K562 (cell line): Measurements from ENCODE around the gene POMT2. TPM values are rescaled to one million over a fixed set of nuclear protein-coding genes. Genes with fewer than 3 reads are reported as not detected.

Source experiments
- ATAC-seq: fragments of 200-7000 bp; cut with Tn5 transposase; 3 replicates; pipeline ENCODE4 v1.9.1; 2020; ENCODE audit warnings: moderate library complexity
- BruUV-seq: library from RNA; stranded (reverse); fragments of 400-500 nt; replicated peaks from 2 replicates; lab custom pipeline; 2021; lab: Mats Ljungman, UMichigan
- CTCF ChIA-PET: fragments of 300-600 bp; formaldehyde crosslinking; extraction: SDS; loops from one replicate; lab custom pipeline; 2021; ENCODE audit warnings: low intra/inter-chr PET ratio; lab: Yijun Ruan, JAX
- POLR2A ChIA-PET: fragments of 300-600, 350-650 bp; sonication (Branson Sonifier 250); formaldehyde crosslinking; extraction: SDS; loops from one replicate; lab custom pipeline; 2021; ENCODE audit warnings: antibody characterized with exemption, inconsistent platforms; lab: Yijun Ruan, JAX
- DNase-seq, 4 experiments: peaks; one replicate each; pipeline versions ENCODE4 v3.0.0 to v3.0.0-alpha.2; 2011 to 2018; ENCODE audit warnings: low spot score in 3 of 4, mixed read lengths in 3 of 4; ENCODE audit errors: extremely low read depth in 1 of 4
- FAIRE-seq: peaks from 2 replicates; lab custom pipeline; 2011; peaks lifted over from hg19 to GRCh38; lab: Jason Lieb, UNC
- H2AFZ ChIP-seq: 2 replicates; pipeline ENCODE4 v1.6.0; 2011; ENCODE audit warnings: low read depth, low read length, control low read depth, inconsistent platforms
- H3K27ac ChIP-seq: fragments of 200-600 bp; 3 replicates; pipeline ENCODE4 v1.8.0; 2011; ENCODE audit warnings: low read depth, mild to moderate bottlenecking, control low read depth, inconsistent platforms, low read length, moderate library complexity, mixed read lengths; ENCODE audit errors: extremely low read depth
- H3K27me3 ChIP-seq, 2 experiments: fragments of 300-600 bp in 1 of 2; 2 replicates in 1 of 2; 3 replicates in 1 of 2; pipeline versions ENCODE4 v1.6.0 to v1.8.0; 2011; ENCODE audit warnings: inconsistent platforms in 2 of 2, low read length in 2 of 2, mild to moderate bottlenecking in 1 of 2, mixed read lengths in 1 of 2, moderate library complexity in 1 of 2; ENCODE audit not compliant: control insufficient read depth in 2 of 2, insufficient read depth in 2 of 2
- H3K36me3 ChIP-seq: fragments of 300-600 bp; 3 replicates; pipeline ENCODE4 v1.8.0; 2011; ENCODE audit warnings: mild to moderate bottlenecking, low read length, inconsistent platforms; ENCODE audit not compliant: control insufficient read depth, insufficient read depth
- H3K4me1 ChIP-seq, 2 experiments: fragments of 200-600 bp in 1 of 2; replicated peaks in 1 of 2; 2 replicates in 1 of 2; 3 replicates in 1 of 2; pipeline versions ENCODE4 v1.5.1 to v1.8.0; 2011; ENCODE audit warnings: inconsistent platforms in 2 of 2, low read length in 2 of 2, mild to moderate bottlenecking in 1 of 2, mixed read lengths in 1 of 2, moderate library complexity in 1 of 2; ENCODE audit not compliant: control insufficient read depth in 2 of 2, insufficient read depth in 2 of 2
- H3K4me2 ChIP-seq: 2 replicates; pipeline ENCODE4 v1.6.1; 2011; ENCODE audit warnings: low read length, control low read depth, inconsistent platforms, mixed read lengths; ENCODE audit not compliant: insufficient read depth
- H3K4me3 ChIP-seq: fragments of 200-600 bp; sonication (generic), shearing (Covaris generic); 2 replicates; pipeline ENCODE4 v1.5.1; 2016; ENCODE audit warnings: control low read depth, inconsistent platforms
- H3K79me2 ChIP-seq: fragments of 200-600 bp; 3 replicates; pipeline ENCODE4 v1.8.0; 2011; ENCODE audit warnings: low read length, inconsistent platforms; ENCODE audit not compliant: control insufficient read depth, insufficient read depth
- H3K9ac ChIP-seq, 2 experiments: 2 replicates each; pipeline versions ENCODE4 v1.6.0 to v1.6.1; 2011; ENCODE audit warnings: low read depth in 2 of 2, low read length in 2 of 2, control low read depth in 1 of 2, inconsistent platforms in 1 of 2, mild to moderate bottlenecking in 1 of 2, mixed read lengths in 1 of 2; ENCODE audit not compliant: insufficient read depth in 1 of 2
- H3K9me1 ChIP-seq: one replicate; pipeline ENCODE4 v1.6.0; 2011; ENCODE audit warnings: inconsistent platforms, mild to moderate bottlenecking, low read length, moderate library complexity; ENCODE audit not compliant: control insufficient read depth, insufficient read depth
- H3K9me3 ChIP-seq: replicated peaks from 2 replicates; pipeline ENCODE4 v1.5.1; 2011; ENCODE audit warnings: low read depth, low read length, inconsistent platforms; ENCODE audit not compliant: control insufficient read depth, insufficient read depth
- H4K20me1 ChIP-seq: replicated peaks from 2 replicates; pipeline ENCODE4 v1.6.1; 2011; ENCODE audit warnings: low read length, inconsistent platforms, mixed read lengths; ENCODE audit not compliant: control insufficient read depth, insufficient read depth
- CBFA2T3 ChIP-seq: fragments of 450-650 bp; IDR thresholded peaks from 2 replicates; pipeline ENCODE4 v1.6.1; 2017
- CTBP1 ChIP-seq: fragments of 450-650 bp; IDR thresholded peaks from 2 replicates; pipeline ENCODE4 v1.6.1; 2016; ENCODE audit warnings: borderline replicate concordance
- DDX20 ChIP-seq: fragments of 450-650 bp; IDR thresholded peaks from 2 replicates; pipeline ENCODE4 v1.6.1; 2016; ENCODE audit warnings: missing genetic modification characterization, low read depth, mild to moderate bottlenecking, missing compliant biosample characterization, moderate library complexity
- DPF2 ChIP-seq: fragments of 450-650 bp; IDR thresholded peaks from 2 replicates; pipeline ENCODE4 v1.6.1; 2016
- GATA2 ChIP-seq: sonication (generic); formaldehyde crosslinking; IDR thresholded peaks from 2 replicates; pipeline ENCODE4 v1.4.0; 2020; ENCODE audit warnings: mild to moderate bottlenecking, missing genetic modification reagents
- JUN ChIP-seq, 2 experiments: sonication (generic) in 1 of 2; formaldehyde crosslinking in 1 of 2; IDR thresholded peaks; 2 replicates each; pipeline versions ENCODE4 v1.6.1 to v1.8.0; 2012 to 2022; ENCODE audit warnings: borderline replicate concordance in 2 of 2, mild to moderate bottlenecking in 2 of 2, improper control_type of control experiment in 1 of 2, low read depth in 1 of 2, low read length in 1 of 2, missing genetic modification reagents in 1 of 2
- JUND ChIP-seq, 2 experiments: IDR thresholded peaks; 2 replicates in 1 of 2; 3 replicates in 1 of 2; pipeline ENCODE4 v1.6.1; 2011; ENCODE audit warnings: borderline replicate concordance in 2 of 2, low read depth in 2 of 2, low read length in 2 of 2, improper control_type of control experiment in 1 of 2, missing biosample characterization in 1 of 2, missing genetic modification characterization in 1 of 2, missing genetic modification reagents in 1 of 2
- MLLT1 ChIP-seq, 2 experiments: fragments of 450-650 bp; IDR thresholded peaks; 2 replicates each; pipeline ENCODE4 v1.6.1; 2016
- NBN ChIP-seq: fragments of 450-650 bp; IDR thresholded peaks from 2 replicates; pipeline ENCODE4 v1.6.1; 2016; ENCODE audit warnings: low read depth, mild to moderate bottlenecking
- PPARD ChIP-seq: fragments of 250-450 bp; sonication (Bioruptor Pico); IDR thresholded peaks from 2 replicates; pipeline ENCODE4 v1.8.0; 2022; ENCODE audit warnings: inconsistent platforms, mild to moderate bottlenecking, moderate library complexity
- PRDM10 ChIP-seq: fragments of 450-650 bp; IDR thresholded peaks from 2 replicates; pipeline ENCODE4 v1.6.1; 2018; ENCODE audit not compliant: partially characterized antibody
- RCOR1 ChIP-seq, 2 experiments: IDR thresholded peaks; 2 replicates each; pipeline ENCODE4 v1.6.1; 2012; ENCODE audit warnings: low read depth in 2 of 2, low read length in 2 of 2, borderline replicate concordance in 1 of 2, improper control_type of control experiment in 1 of 2
- SNIP1 ChIP-seq: fragments of 450-650 bp; IDR thresholded peaks from 2 replicates; pipeline ENCODE4 v1.7.1; 2017; ENCODE audit warnings: low read depth, mild to moderate bottlenecking
- TAL1 ChIP-seq: fragments of 450-650 bp; IDR thresholded peaks from 2 replicates; pipeline ENCODE4 v1.6.1; 2016; ENCODE audit warnings: mild to moderate bottlenecking
- TCF3 ChIP-seq: sonication (generic); formaldehyde crosslinking; IDR thresholded peaks from 2 replicates; pipeline ENCODE4 v1.4.0; 2020; ENCODE audit warnings: mild to moderate bottlenecking, missing genetic modification reagents
- TEAD4 ChIP-seq, 2 experiments: sonication (generic) in 1 of 2; formaldehyde crosslinking in 1 of 2; IDR thresholded peaks; 2 replicates each; pipeline versions ENCODE4 v1.6.1 to v1.8.0; 2012 to 2022; ENCODE audit warnings: borderline replicate concordance in 1 of 2, inconsistent platforms in 1 of 2, low read length in 1 of 2, mild to moderate bottlenecking in 1 of 2, missing genetic modification reagents in 1 of 2
- WGBS: fragments of 100-300 bp; shearing (Covaris generic); methylation state at CpG from one replicate; pipeline ENCODE4 v1.1.6; 2016; ENCODE audit warnings: low coverage, mixed read lengths; ENCODE audit not compliant: insufficient coverage; ENCODE audit errors: missing lambda C conversion rate; 5-methylcytosine and 5-hydroxymethylcytosine counted together
- in situ Hi-C: fragments of 300-500 bp; cut with MboI; formaldehyde crosslinking; loops from 4 replicates; pipeline ENCODE4 v1.15.0; 2018; ENCODE audit warnings: inconsistent platforms, mixed read lengths
- intact Hi-C: fragments of 100-400 bp; cut with micrococcal nuclease; formaldehyde crosslinking; loops from 2 replicates; pipeline ENCODE4 v1.14.2; 2022
- polyA plus RNA-seq, 8 experiments: library from polyadenylated mRNA; depleted of rRNA in 4 of 8; stranded (reverse) in 5 of 8; unstranded in 3 of 8; fragments of >200 nt; fragmentation: Nextera tagmentation in 2 of 8; fragmentation: Illumina TruSeq in 1 of 8; extraction: Ambion mirVana in 2 of 8; extraction: Trizol in 1 of 8; gene quantifications; 2 replicates each; pipeline versions ENCODE4 v1.2.1 to v1.2.3, GENCODE V29; 2011 to 2014; ENCODE audit warnings: inconsistent platforms in 1 of 8, missing spikeins in 1 of 8
- total RNA-seq, 7 experiments: library from RNA; depleted of rRNA in 6 of 7; stranded (reverse); fragments of >200 nt in 6 of 7; fragmentation: Illumina TruSeq in 2 of 7; extraction: Trizol in 2 of 7; gene quantifications; 2 replicates each; pipeline versions ENCODE4 v1.2.1 to v1.2.3, GENCODE V29; 2011 to 2021; ENCODE audit warnings: low replicate concordance in 1 of 7

POMT2 gene
- total and polyA plus RNA-seq, 9 of the 15 experiments (the other 6 are each of a cell fraction or from before 2014, with no cell fraction given), result 0.39 to 16.6 (median 7.8) TPM

- POLR2A ChIA-PET, result interaction anchor here (1.0 to 1.7 kb wide), 3 partner anchors 9 to 15 kb away, joined by 3 to 4 read pairs (median 3); no protein-coding TSS in a partner anchor
- no peak overlapping the region for H3K4me2 ChIP-seq
- FAIRE-seq (peak; percentile 64), ATAC-seq (peak; percentile 48), DNase-seq (peak in 3 of 4 experiments; percentile 15 to 60 (median 44))
- peaks cover 32% of the 10 kb centered on the region; the same call in 2 of the 3 replicates for H3K36me3 ChIP-seq
- WGBS, result 53% methylated on average over 10 of the region's 10 CpGs
- no peaks in the 10 kb centered on the region for H3K27me3 ChIP-seq
- BruUV-seq, result no TSS peak
- no peak overlapping the region for H3K4me3 ChIP-seq
- intact Hi-C loops, result no loop called here
- H4K20me1 ChIP-seq, result no peaks in the 10 kb centered on the region
- no peak overlapping the region for H3K9ac ChIP-seq
- in situ Hi-C loops, result no loop called here
- H3K9me1 ChIP-seq, result no peaks in the 10 kb centered on the region
- H3K27ac ChIP-seq, result no peak overlapping the region
- H3K79me2 ChIP-seq, result no peaks in the 10 kb centered on the region
- H2AFZ ChIP-seq, result no peak overlapping the region
- CTCF ChIA-PET, result no interaction called here
- H3K9me3 ChIP-seq, result no peaks in the 10 kb centered on the region
- peaks cover 0 to 13% of the 10 kb centered on the region in 2 experiments; a peak in 3 of 5 replicates for H3K4me1 ChIP-seq
- no peak for TF ChIP-seq PPARD (CRISPR knock-in tag)
- TF ChIP-seq TAL1, result peak; percentile 32; the same call in 1 of the 2 replicates
- TF ChIP-seq JUN (IDR thresholded peaks at IDR 0.05; ENCODE audit: borderline replicate concordance, low read depth, low read length), result peak; percentile 67; the same call in 1 of the 2 replicates
- TF ChIP-seq JUN (CRISPR knock-in tag; IDR thresholded peaks at IDR 0.05; ENCODE audit: borderline replicate concordance), result no peak
- no peak for TF ChIP-seq MLLT1 (IDR thresholded peaks at IDR 0.05)
- peak; percentile 36; the same call in 1 of the 2 replicates for TF ChIP-seq TEAD4 (IDR thresholded peaks at IDR 0.05; ENCODE audit: low read length)
- TF ChIP-seq TEAD4 (CRISPR knock-in tag; IDR thresholded peaks at IDR 0.05; ENCODE audit: borderline replicate concordance), result no peak
- TF ChIP-seq DDX20 (tag), result no peak
- no peak for TF ChIP-seq SNIP1
- TF ChIP-seq PRDM10, result peak; percentile 85
- peak; percentile 81 for TF ChIP-seq TCF3 (CRISPR knock-in tag)
- TF ChIP-seq DPF2, result peak; percentile 48; the same call in 1 of the 2 replicates
- peak; percentile 91 for TF ChIP-seq JUND (IDR thresholded peaks at IDR 0.05; ENCODE audit: borderline replicate concordance, low read depth, low read length)
- peak; percentile 83; the same call in 1 of the 3 replicates for TF ChIP-seq JUND (tag; IDR thresholded peaks at IDR 0.05; ENCODE audit: borderline replicate concordance, low read depth, low read length)
- peak; percentile 81 for TF ChIP-seq CBFA2T3
- peak in 1 of 2 experiments; percentile 60; a peak in 1 of 4 replicates for TF ChIP-seq RCOR1 (IDR thresholded peaks at IDR 0.05; ENCODE audit: borderline replicate concordance in 1 of 2, low read depth in 2 of 2, low read length in 2 of 2)
- peak; percentile 23; the same call in 1 of the 2 replicates for TF ChIP-seq GATA2 (CRISPR knock-in tag)
- peak; percentile 41; the same call in 1 of the 2 replicates for TF ChIP-seq CTBP1
- TF ChIP-seq NBN, result no peak
These were observed 22.2 kb upstream of the POMT2 start for GRCh38 chr14:77342726-77343397.
